Bronchial epithelial cell (primary cell): Measurements from ENCODE around the gene HLA-DRA. TPM values are rescaled to one million over a fixed set of nuclear protein-coding genes. Genes with fewer than 3 reads are reported as not detected.

Source experiments
- DNase-seq: peaks from one replicate; pipeline ENCODE4 v3.0.0-alpha.2; 2010; ENCODE audit warnings: low read depth
- FAIRE-seq: peaks from 2 replicates; lab custom pipeline; 2011; peaks lifted over from hg19 to GRCh38; lab: Jason Lieb, UNC
- H3K27me3 ChIP-seq: 2 replicates; pipeline ENCODE4 v1.5.1; 2011; ENCODE audit warnings: low read length; ENCODE audit not compliant: control insufficient read depth, insufficient read depth
- H3K36me3 ChIP-seq: 2 replicates; pipeline ENCODE4 v1.5.1; 2011; ENCODE audit warnings: low read length; ENCODE audit not compliant: control insufficient read depth, insufficient read depth
- H3K4me3 ChIP-seq: 2 replicates; pipeline ENCODE4 v1.5.1; 2011; ENCODE audit warnings: mild to moderate bottlenecking, low read depth, low read length, control low read depth
- total RNA-seq: library from RNA; depleted of rRNA; stranded (reverse); fragments of >200 nt; gene quantifications from 2 replicates; pipeline ENCODE4 v1.2.1, GENCODE V29; 2014
- TF ChIP-seq, protein P1 (sequence below): IDR thresholded peaks from 2 replicates; pipeline ENCODE4 v1.5.1; 2011; ENCODE audit warnings: mild to moderate bottlenecking, moderate library complexity, low read length, control low read depth, inconsistent platforms; ENCODE audit not compliant: insufficient read depth, severe bottlenecking

HLA-DRA gene
- total RNA-seq, 1 donor from 2014 or later: not detected

DNA sequence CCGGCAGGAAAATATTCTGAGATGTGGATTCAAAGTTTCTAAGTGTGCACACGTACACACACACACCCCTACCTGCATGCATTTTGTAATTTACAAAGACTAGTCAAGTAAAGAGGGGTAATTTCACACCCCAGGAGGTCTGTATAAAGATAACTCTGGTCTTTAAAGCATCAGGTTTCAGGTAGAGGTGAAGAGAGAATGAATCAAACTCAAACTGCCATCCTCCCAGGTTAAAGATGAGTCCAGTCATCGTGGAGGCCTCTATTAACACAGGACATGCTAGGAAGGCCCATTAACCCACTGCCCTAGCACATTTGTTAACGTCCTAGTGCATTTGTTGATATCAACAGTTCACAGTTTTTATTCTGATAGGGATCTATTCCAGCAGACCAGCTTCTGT, 3.5 kb upstream of the HLA-DRA start:
- no peak for FAIRE-seq
- DNase-seq: no peak
- Histone ChIP-seq H3K27me3 (no peaks in the 10 kb centered on the region), H3K4me3 (no peak overlapping the region), H3K36me3 (no peaks in the 10 kb centered on the region)
- TF ChIP-seq, protein P1, sequence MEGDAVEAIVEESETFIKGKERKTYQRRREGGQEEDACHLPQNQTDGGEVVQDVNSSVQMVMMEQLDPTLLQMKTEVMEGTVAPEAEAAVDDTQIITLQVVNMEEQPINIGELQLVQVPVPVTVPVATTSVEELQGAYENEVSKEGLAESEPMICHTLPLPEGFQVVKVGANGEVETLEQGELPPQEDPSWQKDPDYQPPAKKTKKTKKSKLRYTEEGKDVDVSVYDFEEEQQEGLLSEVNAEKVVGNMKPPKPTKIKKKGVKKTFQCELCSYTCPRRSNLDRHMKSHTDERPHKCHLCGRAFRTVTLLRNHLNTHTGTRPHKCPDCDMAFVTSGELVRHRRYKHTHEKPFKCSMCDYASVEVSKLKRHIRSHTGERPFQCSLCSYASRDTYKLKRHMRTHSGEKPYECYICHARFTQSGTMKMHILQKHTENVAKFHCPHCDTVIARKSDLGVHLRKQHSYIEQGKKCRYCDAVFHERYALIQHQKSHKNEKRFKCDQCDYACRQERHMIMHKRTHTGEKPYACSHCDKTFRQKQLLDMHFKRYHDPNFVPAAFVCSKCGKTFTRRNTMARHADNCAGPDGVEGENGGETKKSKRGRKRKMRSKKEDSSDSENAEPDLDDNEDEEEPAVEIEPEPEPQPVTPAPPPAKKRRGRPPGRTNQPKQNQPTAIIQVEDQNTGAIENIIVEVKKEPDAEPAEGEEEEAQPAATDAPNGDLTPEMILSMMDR: no peak

DNA sequence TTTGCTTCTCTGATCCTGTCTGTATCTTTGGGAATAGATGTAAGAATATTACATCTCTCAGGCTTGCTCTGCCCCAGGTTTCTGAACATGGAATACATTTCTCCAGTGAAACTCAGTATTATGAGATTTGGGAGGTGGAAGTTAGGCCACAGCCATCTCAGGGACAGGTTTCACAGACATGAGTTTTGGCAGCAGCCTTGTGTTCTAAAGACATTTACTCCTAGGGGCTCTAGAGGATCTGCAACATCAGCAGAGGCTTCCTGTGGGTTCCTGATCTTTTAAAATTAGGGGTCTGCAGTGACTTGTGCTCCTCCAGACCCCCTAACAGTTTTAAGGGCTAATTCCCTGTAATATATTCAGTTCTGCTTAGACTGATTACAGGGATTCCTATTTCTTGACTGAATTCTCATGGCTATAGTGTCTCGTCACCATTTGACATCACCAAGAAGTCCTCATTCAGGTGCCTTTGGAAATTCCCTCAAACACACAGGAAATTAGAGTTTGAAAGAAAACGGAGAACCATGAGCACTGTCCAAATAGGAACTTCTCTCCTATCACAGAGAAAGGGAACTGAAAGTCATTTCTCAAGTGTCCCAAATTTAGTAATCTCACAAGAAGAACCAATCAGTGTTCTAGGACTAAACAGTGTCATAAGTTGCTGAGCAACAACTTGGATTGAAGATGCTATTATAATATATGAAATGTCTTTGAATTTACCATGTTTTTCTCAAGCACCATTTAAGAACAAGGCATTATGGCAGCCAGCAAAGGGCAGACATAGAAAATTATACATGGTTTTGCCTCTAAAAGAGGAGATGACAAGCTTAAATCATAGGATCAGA, 2.5 kb upstream of the HLA-DRA start:
- TF ChIP-seq, protein P1: no peak
- FAIRE-seq (no peak), DNase-seq (peak; percentile 46)
- Histone ChIP-seq H3K36me3 (no peaks in the 10 kb centered on the region), H3K27me3 (no peaks in the 10 kb centered on the region), H3K4me3 (no peak overlapping the region)

- Histone ChIP-seq H3K27me3 (no peaks in the 10 kb centered on the region), H3K4me3 (no peak overlapping the region), H3K36me3 (no peaks in the 10 kb centered on the region)
- FAIRE-seq: no peak
- DNase-seq: no peak
- TF ChIP-seq, protein P1: no peak
These were observed 548 bp upstream of the HLA-DRA start for GRCh38 chr6:32439139-32439538.

DNA sequence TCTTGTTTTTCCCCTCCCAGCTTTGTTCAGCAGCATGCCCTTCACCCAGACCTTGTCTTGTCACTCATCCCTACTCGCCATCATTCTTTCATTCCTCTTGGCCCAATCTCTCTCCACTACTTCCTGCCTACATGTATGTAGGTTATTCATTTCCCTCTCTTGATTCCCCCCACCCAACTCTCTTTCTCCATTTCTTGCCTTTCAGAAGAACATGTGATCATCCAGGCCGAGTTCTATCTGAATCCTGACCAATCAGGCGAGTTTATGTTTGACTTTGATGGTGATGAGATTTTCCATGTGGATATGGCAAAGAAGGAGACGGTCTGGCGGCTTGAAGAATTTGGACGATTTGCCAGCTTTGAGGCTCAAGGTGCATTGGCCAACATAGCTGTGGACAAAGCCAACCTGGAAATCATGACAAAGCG, 2.6 kb downstream of the HLA-DRA start:
- TF ChIP-seq, protein P1: no peak
- no peak for FAIRE-seq
- H3K4me3 ChIP-seq: no peak overlapping the region
- H3K36me3 ChIP-seq: no peaks in the 10 kb centered on the region
- H3K27me3 ChIP-seq: no peaks in the 10 kb centered on the region
- DNase-seq: no peak

DNA sequence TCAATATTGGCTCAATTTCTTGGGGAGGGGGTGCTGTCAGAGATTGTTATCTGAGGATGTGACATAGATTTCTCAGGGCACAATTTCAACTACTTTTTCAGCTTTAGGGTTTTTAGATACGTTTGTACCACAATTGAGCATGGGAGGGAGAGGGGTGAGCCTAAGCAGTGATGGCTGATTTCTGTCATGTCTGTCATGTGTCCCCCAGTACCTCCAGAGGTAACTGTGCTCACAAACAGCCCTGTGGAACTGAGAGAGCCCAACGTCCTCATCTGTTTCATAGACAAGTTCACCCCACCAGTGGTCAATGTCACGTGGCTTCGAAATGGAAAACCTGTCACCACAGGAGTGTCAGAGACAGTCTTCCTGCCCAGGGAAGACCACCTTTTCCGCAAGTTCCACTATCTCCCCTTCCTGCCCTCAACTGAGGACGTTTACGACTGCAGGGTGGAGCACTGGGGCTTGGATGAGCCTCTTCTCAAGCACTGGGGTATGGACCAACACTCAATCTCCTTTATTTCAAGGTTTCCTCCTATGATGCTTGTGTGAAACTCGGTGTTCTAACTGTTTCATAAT, 3.4 kb downstream of the HLA-DRA start:
- TF ChIP-seq, protein P1: no peak
- Histone ChIP-seq H3K27me3 (no peaks in the 10 kb centered on the region), H3K4me3 (no peak overlapping the region), H3K36me3 (no peaks in the 10 kb centered on the region)
- DNase-seq (no peak), FAIRE-seq (peak; percentile 62)
